Posterior vena cava (tissue), 2 donors: ENCODE measurements around the gene USP30. TPM values are rescaled to one million over a fixed set of nuclear protein-coding genes. Genes with fewer than 3 reads are reported as not detected.

Experiments used
- total RNA-seq, 2 donors: library from RNA; stranded (reverse); fragmentation: NEBNext Ultra II Directional; extraction: Animal tissue kit (Norgen Biotek cat#: 25700); gene quantifications; one replicate each; pipeline ENCODE4 v1.2.1, GENCODE V29; 2021
- donor health status: DM: yes; HTN: yes; CAD: no.
- donor health status: DM: yes; HTN: yes; CAD: no.

Gene USP30
- total RNA-seq, 2 donors from 2014 or later, result 8.1 to 8.3 TPM

Other genes with a start within 250 kb of the USP30 start
- gene SSH1, start 195.0 kb upstream of the USP30 start, total RNA-seq, result 10 to 100 TPM; 34.7 to 43.9 TPM
- under 1 TPM in 1 of 2 donors, not detected in 1; 0.28 TPM for gene DAO, start 172.5 kb upstream of the USP30 start, total RNA-seq
- not detected for gene SVOP, start 31.5 kb upstream of the USP30 start, total RNA-seq
- gene ALKBH2, start 40.9 kb downstream of the USP30 start, total RNA-seq, result 10 to 100 TPM; 13.3 to 18.4 TPM
- gene UNG, start 45.0 kb downstream of the USP30 start, total RNA-seq, result 10 to 100 TPM; 10.3 to 11.1 TPM
- gene ACACB, start 64.0 kb downstream of the USP30 start, total RNA-seq, result 10 to 100 TPM; 29.4 to 49.7 TPM